SK-N-SH (cell line): Measurements from ENCODE around the gene MRPS35. TPM values are rescaled to one million over a fixed set of nuclear protein-coding genes. Genes with fewer than 3 reads are reported as not detected.

Experiments
- CTCF ChIA-PET: fragments of 300-600, 350-600 bp; formaldehyde crosslinking; extraction: SDS; loops from one replicate; lab custom pipeline; 2021; lab: Yijun Ruan, JAX
- POLR2A ChIA-PET: fragments of 350-600 bp; sonication (Branson Sonifier 250); formaldehyde crosslinking; extraction: SDS; loops from one replicate; lab custom pipeline; 2020; ENCODE audit warnings: antibody characterized with exemption, inconsistent platforms; lab: Yijun Ruan, JAX
- DNase-seq: peaks from one replicate; pipeline ENCODE4 v3.0.0; 2012
- H2AFZ ChIP-seq: fragments of 200-600 bp; sonication (generic); 2 replicates; pipeline ENCODE4 v1.8.1; 2016; ENCODE audit warnings: antibody characterized with exemption, mild to moderate bottlenecking, low read depth
- H3F3A ChIP-seq: fragments of 200-600 bp; sonication (generic); replicated peaks from 2 replicates; pipeline ENCODE3; 2016; ENCODE audit warnings: antibody characterized with exemption, mild to moderate bottlenecking; ENCODE audit not compliant: insufficient read depth
- H3K27ac ChIP-seq, 2 experiments: fragments of 200-500 bp in 1 of 2; fragments of 200-600 bp in 1 of 2; sonication (Bioruptor generic) in 1 of 2; sonication (generic), shearing (Covaris generic) in 1 of 2; 2 replicates each; pipeline versions ENCODE4 v1.5.1 to v1.6.1; 2014 to 2016; ENCODE audit warnings: low read depth in 2 of 2, inconsistent platforms in 1 of 2, low read length in 1 of 2, mild to moderate bottlenecking in 1 of 2, mixed read lengths in 1 of 2
- H3K27me3 ChIP-seq: fragments of 200-600 bp; sonication (generic), shearing (Covaris generic); 2 replicates; pipeline ENCODE4 v1.6.1; 2016; ENCODE audit warnings: mixed run types; ENCODE audit not compliant: insufficient read depth
- H3K36me3 ChIP-seq, 2 experiments: fragments of 200-500 bp in 1 of 2; fragments of 200-600 bp in 1 of 2; sonication (Bioruptor generic) in 1 of 2; sonication (generic) in 1 of 2; replicated peaks in 1 of 2; 2 replicates each; pipeline versions ENCODE3 to v1.5.1; 2014 to 2016; ENCODE audit warnings: low read length in 1 of 2, mild to moderate bottlenecking in 1 of 2; ENCODE audit not compliant: insufficient read depth in 2 of 2, control insufficient read depth in 1 of 2
- H3K4me1 ChIP-seq, 2 experiments: fragments of 200-500 bp in 1 of 2; fragments of 200-600 bp in 1 of 2; sonication (Bioruptor generic) in 1 of 2; sonication (generic), shearing (Covaris generic) in 1 of 2; 2 replicates each; pipeline versions ENCODE4 v1.5.1 to v1.6.1; 2014 to 2016; ENCODE audit warnings: low read depth in 1 of 2, low read length in 1 of 2, mixed run types in 1 of 2; ENCODE audit not compliant: insufficient read depth in 2 of 2, control insufficient read depth in 1 of 2
- H3K4me2 ChIP-seq: fragments of 200-600 bp; sonication (generic), shearing (Covaris generic); 2 replicates; pipeline ENCODE4 v1.6.1; 2017; ENCODE audit warnings: mixed run types
- H3K4me3 ChIP-seq, 2 experiments: fragments of 200-500 bp in 1 of 2; fragments of 200-600 bp in 1 of 2; sonication (Bioruptor generic) in 1 of 2; sonication (generic), shearing (Covaris generic) in 1 of 2; 2 replicates each; pipeline versions ENCODE4 v1.5.1 to v1.8.1; 2014 to 2016; ENCODE audit warnings: low read depth in 2 of 2, inconsistent platforms in 1 of 2, low read length in 1 of 2, mild to moderate bottlenecking in 1 of 2, mixed read lengths in 1 of 2, moderate library complexity in 1 of 2
- H3K79me2 ChIP-seq: fragments of 200-600 bp; sonication (generic); 2 replicates; pipeline ENCODE4 v1.8.1; 2017; ENCODE audit warnings: mild to moderate bottlenecking; ENCODE audit not compliant: insufficient read depth
- H3K9ac ChIP-seq: fragments of 200-600 bp; sonication (generic); 2 replicates; pipeline ENCODE4 v1.6.1; 2017; ENCODE audit warnings: mixed run types
- H3K9me2 ChIP-seq: fragments of 200-600 bp; sonication (generic); 2 replicates; pipeline ENCODE4 v1.6.1; 2017; ENCODE audit warnings: mixed run types
- H3K9me3 ChIP-seq: fragments of 200-600 bp; sonication (generic); 2 replicates; pipeline ENCODE4 v1.6.1; 2017; ENCODE audit warnings: mixed run types, mild to moderate bottlenecking, moderate library complexity
- H4K20me1 ChIP-seq: fragments of 200-600 bp; sonication (generic); 2 replicates; pipeline ENCODE4 v1.6.1; 2017; ENCODE audit warnings: mild to moderate bottlenecking, mixed run types; ENCODE audit not compliant: insufficient read depth
- CHD2 ChIP-seq: fragments of 150-350 bp; IDR thresholded peaks from 2 replicates; pipeline ENCODE4 v1.6.1; 2018; ENCODE audit warnings: low read length; ENCODE audit not compliant: partially characterized antibody
- CTCF ChIP-seq: fragments of 200-600 bp; sonication (generic); IDR thresholded peaks from 2 replicates; pipeline ENCODE4 v1.6.1; 2017; ENCODE audit warnings: antibody characterized with exemption, mild to moderate bottlenecking, moderate library complexity
- ELF1 ChIP-seq: IDR thresholded peaks from 2 replicates; pipeline ENCODE4 v1.4.0; 2012
- FOSL2 ChIP-seq: IDR thresholded peaks from 2 replicates; pipeline ENCODE4 v1.4.0; 2012; ENCODE audit warnings: low read depth, mild to moderate bottlenecking, moderate library complexity, borderline replicate concordance
- FOXJ3 ChIP-seq: sonication (generic); formaldehyde crosslinking; IDR thresholded peaks from 2 replicates; pipeline ENCODE4 v1.5.1; 2020; ENCODE audit warnings: mild to moderate bottlenecking, missing genetic modification reagents
- GATA2 ChIP-seq: sonication (generic); formaldehyde crosslinking; IDR thresholded peaks from 2 replicates; pipeline ENCODE4 v1.5.0; 2020; ENCODE audit warnings: mild to moderate bottlenecking, missing genetic modification reagents
- IRF3 ChIP-seq: fragments of 150-350 bp; IDR thresholded peaks from 2 replicates; pipeline ENCODE4 v1.6.1; 2016; ENCODE audit warnings: mild to moderate bottlenecking, low read depth, low read length
- JUND ChIP-seq: IDR thresholded peaks from 2 replicates; pipeline ENCODE4 v1.4.0; 2012
- MAX ChIP-seq: IDR thresholded peaks from 2 replicates; pipeline ENCODE4 v1.4.0; 2012; ENCODE audit warnings: low read depth
- RFX5 ChIP-seq: IDR thresholded peaks from 2 replicates; pipeline ENCODE4 v1.6.1; 2012; ENCODE audit warnings: mild to moderate bottlenecking, improper control_type of control experiment, low read length
- USF1 ChIP-seq: IDR thresholded peaks from 2 replicates; pipeline ENCODE4 v1.4.0; 2012; ENCODE audit warnings: low read depth, borderline replicate concordance
- ZBTB33 ChIP-seq: IDR thresholded peaks from 2 replicates; pipeline ENCODE4 v1.4.0; 2012; ENCODE audit warnings: low read depth, borderline replicate concordance
- WGBS: methylation state at CpG from one replicate; pipeline ENCODE4 v1.1.6; 2017; ENCODE audit warnings: low lambda C conversion rate; 5-methylcytosine and 5-hydroxymethylcytosine counted together
- polyA plus RNA-seq, 3 experiments: library from polyadenylated mRNA; depleted of rRNA; stranded (reverse); fragments of >200 nt; gene quantifications; 2 replicates each; pipeline ENCODE4 v1.2.3, GENCODE V29; 2012

Gene MRPS35
- polyA plus RNA-seq, 1 of the 3 experiments (the other 2 are of a cell fraction), result 32.4 TPM

GRCh38 chr12:27703720-27704452 is 6.7 kb upstream of the MRPS35 start (continued):
- TF ChIP-seq ZBTB33 (no peak), CTCF (peak; percentile 92), MAX (no peak), USF1 (no peak), JUND (no peak)

- H3K4me1 ChIP-seq, result no peaks in the 10 kb centered on the region
- TF ChIP-seq RFX5 (no peak), CHD2 (no peak), GATA2 (CRISPR knock-in tag) (no peak), IRF3 (no peak), FOSL2 (no peak), ZBTB33 (no peak), CTCF (no peak), FOXJ3 (CRISPR knock-in tag) (no peak), USF1 (no peak), JUND (no peak), ELF1 (no peak)
- no peaks in the 10 kb centered on the region for H3K9me3 ChIP-seq
- H3K36me3 ChIP-seq, result no peaks in the 10 kb centered on the region
- WGBS, result 88% methylated on average over 4 of the region's 8 CpGs
- H3F3A ChIP-seq, result peaks cover 18% of the 10 kb centered on the region
- H3K27me3 ChIP-seq, result no peaks in the 10 kb centered on the region
- POLR2A ChIA-PET, result no interaction called here
- no peak overlapping the region for H3K4me2 ChIP-seq
- H3K9ac ChIP-seq, result no peak overlapping the region
- no peak for DNase-seq
- H2AFZ ChIP-seq, result no peak overlapping the region
- CTCF ChIA-PET, result interaction anchor here (0.6 to 1.2 kb wide), 3 partner anchors 17 to 358 kb away, joined by 3 read pairs; no protein-coding TSS in a partner anchor
- no peak overlapping the region for H3K4me3 ChIP-seq
- no peak overlapping the region for H3K27ac ChIP-seq
- no peaks in the 10 kb centered on the region for H4K20me1 ChIP-seq
- H3K9me2 ChIP-seq, result no peaks in the 10 kb centered on the region
- no peaks in the 10 kb centered on the region for H3K79me2 ChIP-seq
Observed at GRCh38 chr12:27705263-27705662, 5.4 kb upstream of the MRPS35 start.
